K562 (cell line): ENCODE data around the gene ADAT1. TPM values are rescaled to one million over a fixed set of nuclear protein-coding genes. Genes with fewer than 3 reads are reported as not detected.
A peak's percentile ranks its signal among the peaks of the same experiment; 100 is the strongest.

Experiments used
- CHCHD3 ChIP-seq: fragments of 250-450 bp; sonication (Bioruptor Pico); IDR thresholded peaks from 2 replicates; pipeline ENCODE4 v2.1.2; 2022; ENCODE audit warnings: mild to moderate bottlenecking
- DACH1 ChIP-seq: fragments of 450-650 bp; IDR thresholded peaks from 2 replicates; pipeline ENCODE4 v1.6.1; 2018; ENCODE audit not compliant: partially characterized antibody
- DEAF1 ChIP-seq: fragments of 450-650 bp; formaldehyde crosslinking; IDR thresholded peaks from 2 replicates; pipeline ENCODE4 v1.4.0; 2020; ENCODE audit warnings: mild to moderate bottlenecking, moderate library complexity
- EHMT2 ChIP-seq: fragments of 450-650 bp; IDR thresholded peaks from 2 replicates; pipeline ENCODE4 v1.6.1; 2018; ENCODE audit warnings: antibody characterized with exemption
- ELF2 ChIP-seq: fragments of 250-450 bp; sonication (Bioruptor Pico); IDR thresholded peaks from 2 replicates; pipeline ENCODE4 v1.5.0; 2021; ENCODE audit warnings: mild to moderate bottlenecking
- ESRRA ChIP-seq: fragments of 450-650 bp; IDR thresholded peaks from 2 replicates; pipeline ENCODE4 v1.6.1; 2014; ENCODE audit warnings: low read depth, mild to moderate bottlenecking, moderate library complexity, borderline replicate concordance
- GTF2F1 ChIP-seq: IDR thresholded peaks from 2 replicates; pipeline ENCODE4 v1.6.1; 2011; ENCODE audit warnings: low read depth, low read length, improper control_type of control experiment
- MECOM ChIP-seq: fragments of 250-450 bp; sonication (Bioruptor Pico); IDR thresholded peaks from 2 replicates; pipeline ENCODE4 v1.8.0; 2022; ENCODE audit warnings: inconsistent platforms
- NFE2L1 ChIP-seq: fragments of 450-650 bp; IDR thresholded peaks from 2 replicates; pipeline ENCODE4 v1.6.1; 2016; ENCODE audit warnings: missing genetic modification characterization, low read depth, mild to moderate bottlenecking, missing compliant biosample characterization, moderate library complexity, borderline replicate concordance
- NR2C2 ChIP-seq, 2 experiments: fragments of 200-800 bp in 1 of 2; sonication (Bioruptor generic) in 1 of 2; sonication (generic) in 1 of 2; formaldehyde crosslinking in 1 of 2; IDR thresholded peaks; 2 replicates each; pipeline versions ENCODE4 v1.6.1 to v1.8.0; 2016 to 2022; ENCODE audit warnings: mild to moderate bottlenecking in 1 of 2, missing compliant biosample characterization in 1 of 2, missing genetic modification characterization in 1 of 2, missing genetic modification reagents in 1 of 2
- POLR2AphosphoS2 ChIP-seq: IDR thresholded peaks from 2 replicates; pipeline ENCODE4 v1.6.1; 2012; ENCODE audit warnings: low read length, improper control_type of control experiment
- POLR2G ChIP-seq: fragments of 200-400 bp; formaldehyde crosslinking; IDR thresholded peaks from 2 replicates; pipeline ENCODE4 v1.6.1; 2017; ENCODE audit warnings: low read depth, mild to moderate bottlenecking, antibody characterized with exemption, low read length, moderate library complexity
- POLR2H ChIP-seq: IDR thresholded peaks from 2 replicates; pipeline ENCODE4 v1.6.1; 2016; ENCODE audit warnings: missing genetic modification characterization, low read depth, mild to moderate bottlenecking, control low read depth, missing compliant biosample characterization, moderate library complexity
- SIN3A ChIP-seq, 2 experiments: fragments of 150-350 bp in 1 of 2; IDR thresholded peaks; 2 replicates each; pipeline ENCODE4 v1.6.1; 2011 to 2016; ENCODE audit warnings: borderline replicate concordance in 2 of 2, low read depth in 2 of 2, low read length in 2 of 2, mild to moderate bottlenecking in 2 of 2, moderate library complexity in 2 of 2; ENCODE audit not compliant: control insufficient read depth in 1 of 2
- TAF1 ChIP-seq: IDR thresholded peaks from 2 replicates; pipeline ENCODE4 v1.6.1; 2011; ENCODE audit warnings: mild to moderate bottlenecking, low read length, moderate library complexity; ENCODE audit not compliant: insufficient read depth, control insufficient read depth, severe bottlenecking; ENCODE audit errors: extremely low read depth
- USF1 ChIP-seq: sonication (generic); formaldehyde crosslinking; IDR thresholded peaks from 2 replicates; pipeline ENCODE4 v1.9.0; 2022; ENCODE audit warnings: mild to moderate bottlenecking, missing genetic modification reagents
- ZHX1 ChIP-seq: fragments of 150-350 bp; conservative IDR thresholded peaks from 2 replicates; pipeline ENCODE4 v1.6.1; 2014; ENCODE audit warnings: low read length
- ZNF124 ChIP-seq: sonication (generic); formaldehyde crosslinking; IDR thresholded peaks from 2 replicates; pipeline ENCODE4 v1.8.1; 2022; ENCODE audit warnings: missing genetic modification reagents
- ZNF639 ChIP-seq, 2 experiments: fragments of 200-800 bp in 1 of 2; sonication (Bioruptor generic) in 1 of 2; sonication (generic) in 1 of 2; formaldehyde crosslinking in 1 of 2; IDR thresholded peaks in 1 of 2; conservative IDR thresholded peaks in 1 of 2; 2 replicates each; pipeline versions ENCODE4 v1.5.0 to v1.6.1; 2016 to 2020; ENCODE audit warnings: missing compliant biosample characterization in 1 of 2, missing genetic modification characterization in 1 of 2, missing genetic modification reagents in 1 of 2
- ZSCAN29 ChIP-seq: fragments of 450-650 bp; IDR thresholded peaks from 2 replicates; pipeline ENCODE4 v1.6.1; 2017
- polyA plus RNA-seq, 8 experiments: library from polyadenylated mRNA; depleted of rRNA in 4 of 8; stranded (reverse) in 5 of 8; unstranded in 3 of 8; fragments of >200 nt; fragmentation: Nextera tagmentation in 2 of 8; fragmentation: Illumina TruSeq in 1 of 8; extraction: Ambion mirVana in 2 of 8; extraction: Trizol in 1 of 8; gene quantifications; 2 replicates each; pipeline versions ENCODE4 v1.2.1 to v1.2.3, GENCODE V29; 2011 to 2014; ENCODE audit warnings: inconsistent platforms in 1 of 8, missing spikeins in 1 of 8
- total RNA-seq, 7 experiments: library from RNA; depleted of rRNA in 6 of 7; stranded (reverse); fragments of >200 nt in 6 of 7; fragmentation: Illumina TruSeq in 2 of 7; extraction: Trizol in 2 of 7; gene quantifications; 2 replicates each; pipeline versions ENCODE4 v1.2.1 to v1.2.3, GENCODE V29; 2011 to 2021; ENCODE audit warnings: low replicate concordance in 1 of 7

The ADAT1 gene
- total and polyA plus RNA-seq, 9 of the 15 experiments (the other 6 are each of a cell fraction or from before 2014, with no cell fraction given), result 16.0 to 36.7 (median 28.2) TPM

DNA sequence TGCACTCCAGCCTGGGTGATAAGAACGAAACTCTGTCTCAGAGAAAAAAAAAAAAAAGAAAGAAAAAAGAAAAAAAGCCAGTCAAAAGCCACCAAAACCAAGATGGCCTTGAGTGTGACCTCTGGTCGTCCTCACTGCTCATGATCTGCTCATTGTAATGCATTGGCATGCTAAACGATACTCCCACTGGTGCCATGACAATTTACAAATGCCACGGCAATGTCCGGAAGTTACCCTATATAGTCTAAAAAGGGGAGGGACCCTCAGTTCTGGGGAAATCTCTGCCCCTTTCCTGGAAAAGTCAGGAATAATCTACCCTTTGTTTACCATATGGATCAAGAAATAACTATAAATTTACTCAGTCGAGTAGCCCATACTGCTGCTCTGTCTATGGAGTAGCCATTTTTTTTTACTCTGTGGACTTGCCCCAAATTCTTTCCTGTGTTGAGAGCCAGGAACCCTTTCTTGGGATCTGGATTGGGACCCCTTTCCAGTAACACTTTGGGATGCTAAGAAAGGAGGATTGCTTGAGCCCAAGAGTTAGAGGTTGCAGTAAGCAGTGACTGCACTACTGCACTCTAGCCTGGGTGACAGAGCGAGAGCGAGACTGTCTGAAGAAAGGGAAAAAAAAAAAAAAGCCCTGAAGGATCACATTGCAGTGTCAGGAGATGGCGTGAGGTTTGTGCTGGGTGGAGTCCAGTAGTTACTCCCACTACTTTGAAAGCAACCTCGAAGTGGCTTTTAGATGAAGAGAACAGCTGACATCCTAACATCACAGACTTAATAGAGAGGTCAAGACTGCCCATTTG is 63.3 kb downstream of the ADAT1 start (continued):
- TF ChIP-seq TAF1 (peak; percentile 67), POLR2AphosphoS2 (peak; percentile 55; the same call in 1 of the 2 replicates), ZSCAN29 (no peak), NFE2L1 (no peak), NR2C2 (CRISPR knock-in tag; IDR thresholded peaks at IDR 0.05) (no peak), NR2C2 (tag; IDR thresholded peaks at IDR 0.05) (peak; percentile 72), USF1 (CRISPR knock-in tag) (no peak), EHMT2 (peak; percentile 13; the same call in 1 of the 2 replicates), GTF2F1 (no peak), ELF2 (no peak), MECOM (CRISPR knock-in tag) (no peak), DEAF1 (CRISPR knock-in tag) (no peak), DACH1 (peak; percentile 85), ESRRA (peak; percentile 70), ZHX1 (no peak), POLR2H (tag) (no peak; the same call in 1 of the 2 replicates), SIN3A (IDR thresholded peaks at IDR 0.05; ENCODE audit: borderline replicate concordance in 2 of 2, control insufficient read depth in 1 of 2, low read depth in 2 of 2, low read length in 2 of 2) (peak in 1 of 2 experiments; percentile 27; a peak in 1 of 4 replicates), ZNF124 (CRISPR knock-in tag) (no peak), POLR2G (no peak), CHCHD3 (CRISPR knock-in tag) (no peak), ZNF639 (CRISPR knock-in tag; conservative IDR thresholded peaks at IDR 0.05 in 1 of 2, IDR thresholded peaks at IDR 0.05 in 1 of 2) (peak in 1 of 2 experiments; percentile 27; a peak in 1 of 4 replicates)
